Measurements from ENCODE around the gene IL4. TPM values are rescaled to one million over a fixed set of nuclear protein-coding genes. Genes with fewer than 3 reads are reported as not detected.

IL4 gene
- polyA plus RNA-seq, 1 donor (not counting 4 experiments of a cell fraction or from before 2014, with no cell fraction given): not detected

DNA sequence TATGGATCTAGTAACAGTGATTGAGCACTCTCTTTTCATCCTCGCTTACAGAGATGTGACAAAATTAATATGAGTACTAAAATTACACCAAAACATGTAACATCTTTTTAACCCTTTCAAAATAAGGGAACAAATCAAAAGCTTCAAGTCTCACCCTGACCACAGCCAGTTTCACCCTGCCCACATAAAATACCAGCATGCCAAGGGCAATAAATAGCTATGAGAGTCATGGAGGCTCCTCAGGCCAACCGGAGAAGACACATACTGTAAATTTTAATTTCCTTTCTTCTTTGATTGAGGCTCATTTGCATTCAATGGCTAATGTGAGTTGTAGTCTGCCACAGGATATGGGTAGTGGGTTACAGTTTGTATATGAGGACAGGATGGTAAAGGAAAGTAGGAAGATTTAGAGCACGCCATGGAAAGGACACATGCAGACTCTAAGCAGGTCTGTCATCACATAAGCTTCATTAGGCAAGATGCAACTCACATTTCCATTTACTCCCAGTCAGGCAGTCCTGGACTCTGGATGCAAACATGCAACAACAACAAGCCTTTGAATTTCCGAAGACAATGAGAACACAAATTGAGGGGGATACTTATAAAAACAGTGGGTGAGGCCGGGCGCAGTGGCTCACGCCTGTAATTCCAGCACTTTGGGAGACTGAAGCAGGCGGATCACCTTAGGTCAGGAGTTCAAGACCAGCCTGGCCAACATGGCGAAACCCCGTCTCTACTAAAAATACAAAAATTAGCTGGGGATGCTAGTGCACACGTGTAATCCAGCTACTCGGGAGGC is 11.3 kb downstream of the IL4 start:
- no peak overlapping the region for H3K4me3 ChIP-seq (ENCODE audit: control insufficient read depth in 2 of 3, extremely low read depth in 1 of 3, insufficient read depth in 2 of 3, low read depth in 1 of 3, low read length in 3 of 3)
- FAIRE-seq: no peak
- H3K27me3 ChIP-seq (ENCODE audit: control insufficient read depth, extremely low read depth, insufficient read depth, low read length): no peaks in the 10 kb centered on the region
- H3K36me3 ChIP-seq (ENCODE audit: control insufficient read depth in 2 of 2, extremely low read depth in 1 of 2, insufficient read depth in 2 of 2, low read length in 2 of 2): no peaks in the 10 kb centered on the region
- dilution Hi-C loops (cut with MboI; ENCODE audit: extremely low pct_ligation_motif_present, low sequenced_read_pairs): no loop called here
- DNase-seq (ENCODE audit: low read depth, low spot score): no peak
- H2AFZ ChIP-seq (ENCODE audit: control insufficient read depth, low read length): no peak overlapping the region
- no peaks in the 10 kb centered on the region for H3K9me1 ChIP-seq (ENCODE audit: control insufficient read depth, extremely low read depth, insufficient read depth, low read length)
- no peaks in the 10 kb centered on the region for H3K9me3 ChIP-seq (ENCODE audit: control insufficient read depth, low read depth, low read length)
- no peaks in the 10 kb centered on the region for H3K79me2 ChIP-seq (ENCODE audit: control insufficient read depth, insufficient read depth, low read length)
- H3K4me1 ChIP-seq (ENCODE audit: control insufficient read depth, extremely low read depth, insufficient read depth, low read length): no peaks in the 10 kb centered on the region
- TF ChIP-seq EZH2 (IDR thresholded peaks at IDR 0.05; ENCODE audit: low read length) (no peak), CTCF (optimal IDR thresholded peaks at IDR 0.05 in 1 of 3, IDR thresholded peaks at IDR 0.05 in 1 of 3, conservative IDR thresholded peaks at IDR 0.05 in 1 of 3; ENCODE audit: extremely low read depth in 1 of 3, insufficient read depth in 2 of 3, low read length in 3 of 3) (no peak)
- no peaks in the 10 kb centered on the region for H4K20me1 ChIP-seq (ENCODE audit: control insufficient read depth, extremely low read depth, insufficient read depth, low read length)
- no peak overlapping the region for H3K4me2 ChIP-seq (ENCODE audit: control insufficient read depth, extremely low read depth, insufficient read depth, low read depth, low read length)
- H3K27ac ChIP-seq (ENCODE audit: control insufficient read depth, insufficient read depth, low read length): no peak overlapping the region
- no peak overlapping the region for H3K9ac ChIP-seq (ENCODE audit: control insufficient read depth, extremely low read depth, insufficient read depth, low read length)

DNA sequence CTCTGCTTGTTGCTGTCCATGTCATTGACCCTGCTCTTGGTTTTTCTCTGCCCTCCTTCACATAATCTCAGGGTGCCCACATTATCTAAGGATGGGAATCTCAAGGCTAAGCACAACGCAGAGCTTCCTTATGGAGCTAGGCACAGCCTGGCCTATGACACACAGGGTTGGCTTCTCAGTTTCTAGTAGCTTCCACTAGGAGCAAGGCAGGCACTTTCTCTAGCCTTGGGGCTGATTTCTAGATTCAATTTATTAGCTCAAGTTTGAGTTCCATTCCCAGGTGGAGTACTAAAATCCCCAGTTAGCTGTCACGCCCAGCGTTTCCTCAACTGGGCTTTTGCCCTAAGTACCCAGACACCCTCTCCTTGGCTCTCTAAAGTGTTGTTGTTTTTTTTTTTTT is 12.4 kb downstream of the IL4 start:
- no peak overlapping the region for H3K4me3 ChIP-seq (ENCODE audit: control insufficient read depth in 2 of 3, extremely low read depth in 1 of 3, insufficient read depth in 2 of 3, low read depth in 1 of 3, low read length in 3 of 3)
- H2AFZ ChIP-seq (ENCODE audit: control insufficient read depth, low read length): no peak overlapping the region
- no peaks in the 10 kb centered on the region for H3K4me1 ChIP-seq (ENCODE audit: control insufficient read depth, extremely low read depth, insufficient read depth, low read length)
- H3K27ac ChIP-seq (ENCODE audit: control insufficient read depth, insufficient read depth, low read length): no peak overlapping the region
- dilution Hi-C loops (cut with MboI; ENCODE audit: extremely low pct_ligation_motif_present, low sequenced_read_pairs): no loop called here
- no peaks in the 10 kb centered on the region for H3K9me1 ChIP-seq (ENCODE audit: control insufficient read depth, extremely low read depth, insufficient read depth, low read length)
- no peak overlapping the region for H3K9ac ChIP-seq (ENCODE audit: control insufficient read depth, extremely low read depth, insufficient read depth, low read length)
- H3K9me3 ChIP-seq (ENCODE audit: control insufficient read depth, low read depth, low read length): no peaks in the 10 kb centered on the region
- H3K36me3 ChIP-seq (ENCODE audit: control insufficient read depth in 2 of 2, extremely low read depth in 1 of 2, insufficient read depth in 2 of 2, low read length in 2 of 2): no peaks in the 10 kb centered on the region
- H3K4me2 ChIP-seq (ENCODE audit: control insufficient read depth, extremely low read depth, insufficient read depth, low read depth, low read length): no peak overlapping the region
- FAIRE-seq (no peak), DNase-seq (ENCODE audit: low read depth, low spot score) (no peak)
- no peak for TF ChIP-seq CTCF (optimal IDR thresholded peaks at IDR 0.05 in 1 of 3, IDR thresholded peaks at IDR 0.05 in 1 of 3, conservative IDR thresholded peaks at IDR 0.05 in 1 of 3; ENCODE audit: extremely low read depth in 1 of 3, insufficient read depth in 2 of 3, low read length in 3 of 3)
- no peak for TF ChIP-seq EZH2 (IDR thresholded peaks at IDR 0.05; ENCODE audit: low read length)
- H3K27me3 ChIP-seq (ENCODE audit: control insufficient read depth, extremely low read depth, insufficient read depth, low read length): no peaks in the 10 kb centered on the region
- H3K79me2 ChIP-seq (ENCODE audit: control insufficient read depth, insufficient read depth, low read length): no peaks in the 10 kb centered on the region
- no peaks in the 10 kb centered on the region for H4K20me1 ChIP-seq (ENCODE audit: control insufficient read depth, extremely low read depth, insufficient read depth, low read length)

Measured in keratinocyte (primary cell).